ENCODE results near the gene NEK4. TPM values are rescaled to one million over a fixed set of nuclear protein-coding genes. Genes with fewer than 3 reads are reported as not detected.

Gene NEK4
- total RNA-seq, 1 donor from 2014 or later = 32.9 TPM

GRCh38 chr3:52801839-52802238 lies 31.1 kb upstream of the NEK4 start:
- no peak for DNase-seq (ENCODE audit: low spot score)
- intact Hi-C loops (cut with micrococcal nuclease) = no loop called here
- peaks cover 3% of the 10 kb centered on the region for H3K27me3 Mint-ChIP-seq (ENCODE audit: insufficient read depth)
- no peaks in the 10 kb centered on the region for H3K9me3 Mint-ChIP-seq
- H3K27ac Mint-ChIP-seq = no peak overlapping the region
- H3K36me3 Mint-ChIP-seq (ENCODE audit: low read depth) = no peaks in the 10 kb centered on the region
- H3K4me1 Mint-ChIP-seq (ENCODE audit: low read depth) = no peaks in the 10 kb centered on the region
- H3K4me3 Mint-ChIP-seq = no peak overlapping the region

DNA sequence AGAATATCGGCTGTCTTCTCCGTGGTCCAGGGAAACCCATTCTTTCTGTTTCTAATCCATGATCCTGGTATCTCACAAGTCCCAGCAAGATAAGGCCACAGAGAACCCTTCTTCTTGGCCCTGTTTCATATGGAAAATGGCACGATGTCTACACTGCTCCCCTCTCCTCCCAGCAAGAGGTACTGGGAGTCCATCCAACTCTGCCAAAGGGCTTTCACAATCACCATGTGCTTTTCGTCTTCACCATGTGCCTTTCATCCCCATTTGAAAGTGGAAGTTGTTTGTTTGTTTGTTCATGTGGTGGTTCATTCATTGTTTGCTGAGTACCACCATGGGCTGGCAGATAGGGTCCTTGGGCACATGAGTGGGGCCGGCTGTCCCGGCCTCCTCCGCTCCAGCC lies 29.3 kb upstream of the NEK4 start:
- intact Hi-C loops (cut with micrococcal nuclease) = no loop called here
- no peaks in the 10 kb centered on the region for H3K9me3 Mint-ChIP-seq
- no peak for DNase-seq (ENCODE audit: low spot score)
- H3K4me3 Mint-ChIP-seq = no peak overlapping the region
- peaks cover 3% of the 10 kb centered on the region for H3K27me3 Mint-ChIP-seq (ENCODE audit: insufficient read depth)
- no peaks in the 10 kb centered on the region for H3K36me3 Mint-ChIP-seq (ENCODE audit: low read depth)
- H3K4me1 Mint-ChIP-seq (ENCODE audit: low read depth) = no peaks in the 10 kb centered on the region
- H3K27ac Mint-ChIP-seq = no peak overlapping the region

- H3K36me3 Mint-ChIP-seq (ENCODE audit: low read depth) = no peaks in the 10 kb centered on the region
- no peak overlapping the region for H3K4me3 Mint-ChIP-seq
- H3K27ac Mint-ChIP-seq = no peak overlapping the region
- H3K27me3 Mint-ChIP-seq (ENCODE audit: insufficient read depth) = peaks cover 3% of the 10 kb centered on the region
- no peaks in the 10 kb centered on the region for H3K4me1 Mint-ChIP-seq (ENCODE audit: low read depth)
- H3K9me3 Mint-ChIP-seq = no peaks in the 10 kb centered on the region
- intact Hi-C loops (cut with micrococcal nuclease) = loop anchor here (1.0 kb wide), 1 partner anchor 57 kb away; no protein-coding TSS in a partner anchor
- DNase-seq (ENCODE audit: low spot score) = no peak
Measured at GRCh38 chr3:52798978-52799476, 28.3 kb upstream of the NEK4 start.

DNA sequence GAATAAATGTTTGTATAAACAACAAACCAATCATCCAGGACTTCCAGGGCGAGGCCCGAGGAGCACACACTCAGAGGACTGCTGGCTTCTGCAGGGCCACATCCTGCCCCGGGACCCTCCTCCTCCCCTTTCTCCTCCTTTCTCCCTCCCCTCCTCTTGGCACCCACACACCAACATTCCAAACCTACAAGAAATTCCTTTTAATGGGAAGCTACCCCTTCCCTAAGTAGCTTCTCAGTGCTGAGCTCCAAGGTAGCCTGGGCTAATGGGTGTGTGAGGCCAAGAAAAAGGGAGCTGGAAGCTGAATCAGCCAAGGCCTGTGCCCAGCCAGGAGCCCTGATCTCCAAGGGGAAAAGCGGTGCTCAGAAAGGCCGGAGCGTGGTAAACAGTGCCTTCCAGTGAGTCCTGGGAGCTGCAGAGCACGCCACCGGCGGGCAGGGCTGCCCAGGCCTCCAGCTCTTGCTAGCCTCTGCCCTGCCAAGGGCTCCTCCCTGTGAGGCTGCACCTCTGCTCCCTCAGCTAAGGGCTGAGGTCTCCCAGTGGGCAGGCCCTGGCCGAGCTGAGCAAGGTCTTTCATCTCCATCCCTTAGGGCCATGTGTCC lies 27.7 kb upstream of the NEK4 start:
- Mint-ChIP-seq H3K4me1 (ENCODE audit: low read depth) (no peaks in the 10 kb centered on the region), H3K4me3 (no peak overlapping the region), H3K27me3 (ENCODE audit: insufficient read depth) (peaks cover 3% of the 10 kb centered on the region), H3K27ac (no peak overlapping the region), H3K36me3 (ENCODE audit: low read depth) (no peaks in the 10 kb centered on the region), H3K9me3 (no peaks in the 10 kb centered on the region)
- intact Hi-C loops (cut with micrococcal nuclease) = no loop called here
- DNase-seq (ENCODE audit: low spot score) = no peak

DNA sequence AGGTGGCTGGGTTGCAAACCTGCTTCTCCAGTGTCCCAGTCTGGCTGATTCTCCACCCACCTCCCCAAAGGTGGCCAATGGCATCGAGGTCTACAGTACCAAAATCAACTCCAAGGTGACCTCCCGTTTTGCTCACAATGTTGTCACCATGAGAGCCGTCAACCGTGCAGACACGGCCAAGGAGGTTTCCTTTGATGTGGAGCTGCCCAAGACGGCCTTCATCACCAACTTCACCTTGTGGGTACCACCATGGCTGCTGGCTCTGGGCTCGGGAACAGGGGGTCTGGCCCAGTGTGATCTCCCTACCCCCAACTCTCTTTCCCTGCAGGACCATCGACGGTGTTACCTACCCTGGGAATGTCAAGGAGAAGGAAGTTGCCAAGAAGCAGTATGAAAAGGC lies 25.7 kb upstream of the NEK4 start:
- Mint-ChIP-seq H3K4me3 (no peak overlapping the region), H3K4me1 (ENCODE audit: low read depth) (no peaks in the 10 kb centered on the region), H3K27ac (no peak overlapping the region), H3K9me3 (no peaks in the 10 kb centered on the region), H3K36me3 (ENCODE audit: low read depth) (no peaks in the 10 kb centered on the region), H3K27me3 (ENCODE audit: insufficient read depth) (peaks cover 4% of the 10 kb centered on the region)
- intact Hi-C loops (cut with micrococcal nuclease) = no loop called here
- no peak for DNase-seq (ENCODE audit: low spot score)

- Mint-ChIP-seq H3K27me3 (ENCODE audit: insufficient read depth) (peaks cover 2% of the 10 kb centered on the region), H3K36me3 (ENCODE audit: low read depth) (no peaks in the 10 kb centered on the region), H3K4me1 (ENCODE audit: low read depth) (no peaks in the 10 kb centered on the region), H3K4me3 (no peak overlapping the region), H3K27ac (no peak overlapping the region), H3K9me3 (no peaks in the 10 kb centered on the region)
- intact Hi-C loops (cut with micrococcal nuclease) = no loop called here
- no peak for DNase-seq (ENCODE audit: low spot score)
Measured at GRCh38 chr3:52795298-52795900, 24.7 kb upstream of the NEK4 start.

GRCh38 chr3:52794612-52795099 lies 23.9 kb upstream of the NEK4 start, which contains the start of gene ITIH3:
Gene ITIH3 (plus strand): TSS chr3:52794796. CDS start chr3:52794804, 8 bp downstream.
- DNase-seq (ENCODE audit: low spot score) = no peak
- H3K9me3 Mint-ChIP-seq = no peaks in the 10 kb centered on the region
- H3K27ac Mint-ChIP-seq = no peak within 1 kb of the TSS
- H3K4me1 Mint-ChIP-seq (ENCODE audit: low read depth) = no peaks in the 10 kb centered on the region
- no peak within 1 kb of the TSS for H3K4me3 Mint-ChIP-seq
- no peaks in the 10 kb centered on the region for H3K36me3 Mint-ChIP-seq (ENCODE audit: low read depth)
- H3K27me3 Mint-ChIP-seq (ENCODE audit: insufficient read depth) = peaks cover 2% of the 10 kb centered on the region
- intact Hi-C loops (cut with micrococcal nuclease) = no loop called here

DNA sequence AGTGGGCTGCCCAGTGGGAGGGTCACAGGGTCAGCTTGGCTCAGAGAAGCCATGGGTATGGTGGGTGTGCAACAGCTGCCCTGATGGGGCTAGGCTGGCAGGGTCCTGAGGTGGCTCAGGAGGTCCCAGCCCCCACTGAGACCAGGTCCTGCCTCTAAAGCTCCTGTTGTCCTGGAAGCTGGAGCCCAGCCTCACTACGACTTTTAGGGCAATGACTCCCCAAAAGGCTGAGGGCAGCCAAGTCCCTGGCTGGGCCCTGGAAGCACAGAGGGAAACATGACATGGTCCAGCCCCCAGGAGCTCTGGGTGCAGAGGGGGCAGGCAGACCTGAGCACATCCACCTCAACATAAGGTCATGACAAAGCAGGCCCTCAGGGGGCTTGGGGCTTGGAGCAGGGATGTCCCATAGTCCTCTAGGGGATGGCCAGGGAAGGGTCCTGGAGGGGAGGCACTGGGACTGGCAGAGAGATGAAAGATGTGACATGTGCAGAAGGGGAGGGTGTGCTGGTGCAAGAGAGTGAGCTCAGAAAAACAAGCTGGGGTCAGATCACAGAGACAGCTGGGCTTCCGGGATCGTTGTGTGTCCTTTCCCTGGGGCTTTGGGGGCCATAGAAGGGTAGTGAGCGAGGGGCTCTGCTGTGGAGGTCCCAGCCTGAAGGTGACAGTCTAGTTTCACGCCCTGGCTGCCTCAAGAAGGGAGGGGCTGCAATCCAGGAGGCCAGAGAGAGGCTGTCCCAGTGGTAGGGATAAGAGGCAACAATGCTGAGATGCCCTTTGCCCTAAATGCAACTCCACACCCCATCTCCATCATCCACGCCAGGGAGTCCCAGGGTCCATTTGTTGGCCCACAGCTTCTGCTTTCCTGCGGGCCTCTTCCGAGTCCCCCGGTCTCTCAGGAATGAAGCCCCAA lies 23.2 kb upstream of the NEK4 start:
- intact Hi-C loops (cut with micrococcal nuclease) = no loop called here
- no peak for DNase-seq (ENCODE audit: low spot score)
- Mint-ChIP-seq H3K36me3 (ENCODE audit: low read depth) (no peaks in the 10 kb centered on the region), H3K4me3 (no peak overlapping the region), H3K9me3 (no peaks in the 10 kb centered on the region), H3K4me1 (ENCODE audit: low read depth) (no peaks in the 10 kb centered on the region), H3K27me3 (ENCODE audit: insufficient read depth) (peaks cover 2% of the 10 kb centered on the region), H3K27ac (no peak overlapping the region)

DNA sequence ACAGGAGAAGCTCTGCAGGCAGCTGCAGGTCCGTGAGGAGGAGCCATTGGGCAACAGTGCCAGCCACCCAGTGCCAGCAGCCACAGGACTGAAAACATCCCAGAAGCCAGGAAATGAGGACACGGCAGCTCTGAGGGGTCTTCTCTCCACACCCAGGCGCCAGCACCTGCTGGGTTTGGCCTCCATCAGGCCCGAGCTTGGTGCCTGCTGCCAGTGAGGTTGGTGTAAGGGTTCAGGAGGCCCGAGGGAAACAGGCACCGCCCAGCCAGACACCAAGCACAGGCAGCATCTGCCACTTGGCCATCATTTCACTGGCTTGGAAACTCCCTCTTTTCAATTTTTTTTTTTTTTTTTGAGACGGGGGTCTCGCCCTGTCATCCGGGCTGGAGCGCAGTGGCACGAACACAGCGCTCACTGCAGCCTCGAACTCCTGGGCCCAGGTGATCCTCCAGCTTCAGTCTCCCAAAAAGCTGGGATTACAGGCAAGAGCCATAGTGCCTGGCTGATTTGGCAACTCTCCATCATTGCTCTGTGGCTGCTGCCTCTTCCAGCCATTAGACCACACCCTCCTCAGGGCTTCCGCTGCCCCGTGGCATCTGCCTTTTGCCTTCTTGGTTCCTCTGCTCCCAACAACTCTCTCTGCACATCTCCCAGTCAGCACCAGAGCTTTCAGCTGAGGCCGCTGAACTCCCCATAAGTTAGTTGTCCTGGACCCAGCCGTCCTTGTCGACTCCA lies 22.4 kb upstream of the NEK4 start:
- intact Hi-C loops (cut with micrococcal nuclease) = no loop called here
- H3K27me3 Mint-ChIP-seq (ENCODE audit: insufficient read depth) = peaks cover 2% of the 10 kb centered on the region

DNA sequence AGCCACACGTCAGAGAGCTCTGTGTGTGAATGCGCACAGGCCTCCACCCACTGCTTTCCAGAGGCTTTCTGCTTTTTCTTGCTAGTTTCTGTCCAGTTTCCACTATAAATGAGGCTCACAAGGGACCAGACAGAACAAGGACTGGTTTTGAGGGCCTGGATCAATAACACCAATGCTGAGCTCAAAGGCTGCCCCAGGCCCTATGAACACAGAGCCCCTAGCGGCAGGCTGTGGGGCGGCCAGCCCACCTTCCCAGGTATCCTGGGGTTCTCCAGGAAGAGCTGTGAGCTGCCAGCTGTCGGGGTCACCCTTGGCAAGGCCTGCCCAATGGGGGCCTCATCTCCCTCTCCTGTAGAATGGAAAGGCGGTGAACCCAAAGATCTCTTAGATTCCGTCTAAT lies 21.7 kb upstream of the NEK4 start:
- Mint-ChIP-seq H3K27me3 (ENCODE audit: insufficient read depth) (peaks cover 2% of the 10 kb centered on the region), H3K9me3 (no peaks in the 10 kb centered on the region), H3K4me1 (ENCODE audit: low read depth) (no peaks in the 10 kb centered on the region), H3K4me3 (no peak overlapping the region), H3K27ac (no peak overlapping the region), H3K36me3 (ENCODE audit: low read depth) (no peaks in the 10 kb centered on the region)
- no peak for DNase-seq (ENCODE audit: low spot score)
- intact Hi-C loops (cut with micrococcal nuclease) = no loop called here

More for the DNA sequence above, 22.4 kb upstream of the NEK4 start:
- no peaks in the 10 kb centered on the region for H3K4me1 Mint-ChIP-seq (ENCODE audit: low read depth)
- no peak overlapping the region for H3K4me3 Mint-ChIP-seq
- H3K9me3 Mint-ChIP-seq = no peaks in the 10 kb centered on the region
- DNase-seq (ENCODE audit: low spot score) = no peak
- H3K27ac Mint-ChIP-seq = no peak overlapping the region
- H3K36me3 Mint-ChIP-seq (ENCODE audit: low read depth) = no peaks in the 10 kb centered on the region

GRCh38 chr3:52791928-52792327 lies 21.2 kb upstream of the NEK4 start:
- intact Hi-C loops (cut with micrococcal nuclease) = no loop called here
- no peaks in the 10 kb centered on the region for H3K36me3 Mint-ChIP-seq (ENCODE audit: low read depth)
- H3K4me1 Mint-ChIP-seq (ENCODE audit: low read depth) = no peaks in the 10 kb centered on the region

DNA sequence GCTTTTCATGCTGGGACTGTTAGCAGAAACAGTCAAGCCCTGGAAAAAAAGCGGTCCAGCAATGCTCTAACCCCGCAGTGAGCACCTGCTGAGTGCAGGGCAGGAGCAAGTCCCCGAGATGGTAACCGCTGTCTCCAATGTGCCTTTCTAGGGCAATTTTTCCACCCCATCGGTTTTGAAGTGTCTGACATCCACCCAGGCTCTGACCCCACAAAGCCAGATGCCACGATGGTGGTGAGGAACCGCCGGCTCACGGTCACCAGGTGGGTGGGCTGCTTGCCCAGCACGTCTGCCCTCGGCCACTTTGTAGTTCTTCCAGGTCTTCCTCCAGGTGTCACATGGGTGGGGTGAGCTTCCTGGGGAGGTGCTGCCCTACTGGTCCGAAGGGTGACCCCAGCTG lies 20.6 kb upstream of the NEK4 start:
- no peak for DNase-seq (ENCODE audit: low spot score)
- Mint-ChIP-seq H3K9me3 (no peaks in the 10 kb centered on the region), H3K36me3 (ENCODE audit: low read depth) (no peaks in the 10 kb centered on the region), H3K4me1 (ENCODE audit: low read depth) (no peaks in the 10 kb centered on the region), H3K27ac (no peak overlapping the region), H3K4me3 (no peak overlapping the region), H3K27me3 (ENCODE audit: insufficient read depth) (peaks cover 2% of the 10 kb centered on the region)
- intact Hi-C loops (cut with micrococcal nuclease) = no loop called here

More at GRCh38 chr3:52791928-52792327, 21.2 kb upstream of the NEK4 start:
- no peak overlapping the region for H3K27ac Mint-ChIP-seq
- H3K27me3 Mint-ChIP-seq (ENCODE audit: insufficient read depth) = peaks cover 2% of the 10 kb centered on the region
- no peak for DNase-seq (ENCODE audit: low spot score)
- no peak overlapping the region for H3K4me3 Mint-ChIP-seq
- H3K9me3 Mint-ChIP-seq = no peaks in the 10 kb centered on the region

All from activated T-helper 1 cell treated with anti-CD3 and anti-CD28 coated beads, Interleukin-12 subunit alpha, Interleukin-12 subunit beta, Interleukin-2, Interleukin-4 antibody, amounts not matched to agents 30 ng/mL and 10 ng/mL and 1 ng/mL, durations not matched to agents 14 hours and 24 hours and 36 hours (primary cell).